ENCODE measurements around the gene NEURL1. TPM values are rescaled to one million over a fixed set of nuclear protein-coding genes. Genes with fewer than 3 reads are reported as not detected.
"Not testable (repeated sequence)": the region's sequence is repeated elsewhere in the genome, so short reads cannot be mapped to it uniquely, and the experiment has no call there.

NEURL1 gene
- total RNA-seq, 4 donors from 2014 or later: 67.6 to 147 (median 110) TPM

GRCh38 chr10:103627893-103628292 is 134.4 kb downstream of the NEURL1 start:
- H3K36me3 ChIP-seq: peaks cover 0 to 10% of the 10 kb centered on the region in 2 donors
- no peak for TF ChIP-seq POLR2A (IDR thresholded peaks at IDR 0.05)
- no peak for TF ChIP-seq CTCF (IDR thresholded peaks at IDR 0.05 in 4 of 5, conservative IDR thresholded peaks at IDR 0.05 in 1 of 5)
- ATAC-seq: no peak

DNA sequence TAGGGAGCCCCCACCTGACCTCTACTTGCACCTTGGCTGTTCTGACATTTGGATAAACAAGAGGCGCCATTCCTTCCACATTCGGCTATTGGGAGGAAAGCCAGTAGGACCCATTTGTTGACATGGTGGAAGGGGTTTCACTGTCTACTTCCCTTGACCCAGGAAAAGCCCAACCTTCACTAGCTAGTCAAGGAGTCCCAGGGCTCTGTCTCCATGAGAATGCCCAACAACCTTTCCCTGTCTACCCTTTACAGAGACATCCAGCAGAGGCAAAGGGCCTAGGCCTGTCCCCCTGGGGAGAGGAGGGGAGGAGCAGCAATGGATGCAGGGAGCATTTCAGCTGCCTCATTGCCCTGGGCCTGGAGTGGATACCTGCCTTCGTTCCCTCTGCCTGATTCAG is 136.1 kb downstream of the NEURL1 start:
- peaks cover 0 to 10% of the 10 kb centered on the region in 2 donors for H3K36me3 ChIP-seq
- H3K27ac ChIP-seq: no peak overlapping the region
- no peak for DNase-seq
- H3K27me3 ChIP-seq: no peaks in the 10 kb centered on the region
- intact Hi-C loops (cut with DNase I; ENCODE audit: low total_unique reads) (no loop called here), in situ Hi-C loops (cut with MboI; ENCODE audit: low sequenced_read_pairs in 4 of 4) (no loop called here)
- H3K4me3 ChIP-seq: no peak overlapping the region
- TF ChIP-seq POLR2A (IDR thresholded peaks at IDR 0.05) (no peak), CTCF (IDR thresholded peaks at IDR 0.05 in 4 of 5, conservative IDR thresholded peaks at IDR 0.05 in 1 of 5) (no peak)
- no peak for ATAC-seq
- no peaks in the 10 kb centered on the region for H3K9me3 ChIP-seq
- H3K4me1 ChIP-seq: no peaks in the 10 kb centered on the region

More at GRCh38 chr10:103627893-103628292, 134.4 kb downstream of the NEURL1 start:
- no peaks in the 10 kb centered on the region for H3K9me3 ChIP-seq
- in situ Hi-C loops (cut with MboI; ENCODE audit: low sequenced_read_pairs in 4 of 4) (no loop called here), intact Hi-C loops (cut with DNase I; ENCODE audit: low total_unique reads) (no loop called here)
- no peak overlapping the region for H3K27ac ChIP-seq
- H3K27me3 ChIP-seq: no peaks in the 10 kb centered on the region
- H3K4me1 ChIP-seq: no peaks in the 10 kb centered on the region
- DNase-seq: no peak
- H3K4me3 ChIP-seq: no peak overlapping the region

DNA sequence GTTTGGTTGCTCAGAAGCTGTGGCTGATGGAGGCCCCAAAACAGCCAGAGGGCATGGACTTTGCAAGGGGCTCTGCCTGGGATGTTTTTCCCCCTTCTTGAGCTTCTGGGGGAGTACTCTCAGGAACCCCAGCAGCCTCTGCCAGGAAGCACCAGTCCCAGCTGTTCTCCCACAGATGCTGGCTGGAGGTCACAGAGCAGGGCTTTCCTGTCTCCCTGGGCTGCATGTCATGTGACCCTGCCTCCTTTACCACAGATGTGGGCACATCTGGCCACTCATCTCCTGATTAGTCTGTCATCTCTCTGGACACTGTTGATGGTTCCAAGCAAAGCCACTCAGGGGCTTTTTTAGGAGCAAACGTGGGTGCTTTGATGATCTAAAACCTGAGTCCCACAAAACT is 136.7 kb downstream of the NEURL1 start:
- ATAC-seq: no peak

DNA sequence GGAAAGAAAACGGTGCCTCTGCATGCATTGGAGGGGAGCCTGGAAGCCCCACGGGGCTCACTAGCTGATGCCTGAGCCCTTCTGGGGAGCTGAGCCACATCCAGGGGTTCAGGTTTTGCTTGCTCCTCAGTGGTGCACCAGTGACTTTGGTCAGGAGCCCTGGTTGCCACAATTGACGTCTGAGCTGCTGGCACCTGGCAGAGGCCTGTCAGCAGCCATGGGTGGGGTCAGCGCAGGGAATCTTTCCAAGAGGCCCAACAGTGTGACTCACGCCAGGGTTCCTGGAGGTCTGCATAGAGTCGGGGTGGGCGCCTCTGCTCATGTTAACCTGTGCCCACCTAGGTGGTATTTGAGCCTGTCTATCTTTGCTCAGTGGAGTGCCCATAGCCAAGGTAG is 138.7 kb downstream of the NEURL1 start:
- DNase-seq: no peak
- ATAC-seq: no peak
- Histone ChIP-seq H3K27ac (no peak overlapping the region), H3K4me3 (no peak overlapping the region), H3K27me3 (no peaks in the 10 kb centered on the region), H3K36me3 (no peaks in the 10 kb centered on the region), H3K4me1 (peaks cover 22 to 23% of the 10 kb centered on the region in 2 donors), H3K9me3 (no peaks in the 10 kb centered on the region)
- in situ Hi-C loops (cut with MboI; ENCODE audit: low sequenced_read_pairs in 4 of 4) (no loop called here), intact Hi-C loops (cut with DNase I; ENCODE audit: low total_unique reads) (no loop called here)
- TF ChIP-seq POLR2A (IDR thresholded peaks at IDR 0.05): no peak
- no peak for TF ChIP-seq CTCF (IDR thresholded peaks at IDR 0.05 in 4 of 5, conservative IDR thresholded peaks at IDR 0.05 in 1 of 5)

More for the DNA sequence above, 136.7 kb downstream of the NEURL1 start:
- Histone ChIP-seq H3K9me3 (no peaks in the 10 kb centered on the region), H3K4me1 (peaks cover 4 to 5% of the 10 kb centered on the region in 2 donors), H3K27ac (no peak overlapping the region), H3K27me3 (no peaks in the 10 kb centered on the region), H3K4me3 (no peak overlapping the region), H3K36me3 (peaks cover 0 to 10% of the 10 kb centered on the region in 2 donors)
- intact Hi-C loops (cut with DNase I; ENCODE audit: low total_unique reads) (no loop called here), in situ Hi-C loops (cut with MboI; ENCODE audit: low sequenced_read_pairs in 4 of 4) (no loop called here)
- TF ChIP-seq POLR2A (IDR thresholded peaks at IDR 0.05) (no peak), CTCF (IDR thresholded peaks at IDR 0.05 in 4 of 5, conservative IDR thresholded peaks at IDR 0.05 in 1 of 5) (no peak)
- no peak for DNase-seq

- DNase-seq; H3K36me3 ChIP-seq; in situ Hi-C loops (cut with MboI; ENCODE audit: low sequenced_read_pairs in 4 of 4); ATAC-seq; H3K4me3 ChIP-seq; intact Hi-C loops (cut with DNase I; ENCODE audit: low total_unique reads); H3K27me3 ChIP-seq; H3K9me3 ChIP-seq; H3K27ac ChIP-seq: not testable (repeated sequence)
- H3K4me1 ChIP-seq: peaks cover 28 to 30% of the 10 kb centered on the region in 2 donors
Measured at GRCh38 chr10:103632871-103633270, 139.4 kb downstream of the NEURL1 start.
